ENCODE results near the gene FRAT1. TPM values are rescaled to one million over a fixed set of nuclear protein-coding genes. Genes with fewer than 3 reads are reported as not detected.

FRAT1 gene
- polyA plus RNA-seq, 2 of the 4 experiments (the other 2 are of a cell fraction): 1.5 to 2.3 TPM

DNA sequence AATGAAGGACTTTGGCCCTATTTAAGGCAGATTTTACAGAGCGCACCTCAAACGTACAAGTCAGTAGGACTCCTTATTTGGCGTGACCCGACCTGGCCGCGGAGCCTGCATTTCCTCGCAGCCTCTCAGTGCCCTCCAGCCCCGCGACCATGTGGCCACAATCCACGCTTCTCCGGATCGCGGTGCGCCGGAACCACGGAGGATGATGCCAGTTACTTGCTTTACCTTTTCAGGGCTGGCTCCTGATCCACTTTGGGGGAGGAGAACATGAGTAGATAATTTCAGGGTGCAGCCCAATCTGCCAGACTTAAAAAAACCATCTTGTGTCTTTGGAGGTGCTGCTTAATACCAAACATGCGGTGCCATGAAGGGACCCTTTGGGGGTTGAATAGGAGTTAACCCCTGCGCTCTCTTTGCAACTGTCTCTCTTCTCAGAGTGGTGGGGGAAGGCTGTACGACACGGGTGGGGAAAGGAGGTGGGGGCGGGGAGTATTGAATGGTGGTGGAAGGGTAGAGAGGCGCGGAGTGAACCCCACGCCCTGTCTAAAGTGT is 1.5 kb downstream of the FRAT1 start:
- Histone ChIP-seq H3K27ac (peak overlapping the region in 1 of 2 experiments; percentile 99; a peak in 1 of 6 replicates), H3K4me1 (peaks cover 5% of the 10 kb centered on the region; the same call in 2 of the 3 replicates), H3K4me2 (peak overlapping the region; percentile 80), H3K9me3 (no peaks in the 10 kb centered on the region), H3K4me3 (peak overlapping the region; percentile 58; the same call in 2 of the 3 replicates)
- 88% methylated on average over 24 of the region's 24 CpGs for whole genome bisulfite sequencing (ENCODE audit: missing lambda C conversion rate)
- CTCF ChIA-PET: interaction anchor here (0.9 to 2.3 kb wide), 5 partner anchors 13 to 42 kb away, joined by 3 to 10 read pairs (median 6); partner anchors contain the start of genes ARHGAP19 and FRAT2
- ATAC-seq (no peak), FAIRE-seq (no peak), DNase-seq (ENCODE audit: low read depth in 1 of 2, low spot score in 1 of 2) (no peak)
- no peak for TF ChIP-seq RAD21 (conservative IDR thresholded peaks at IDR 0.05 in 1 of 2, IDR thresholded peaks at IDR 0.05 in 1 of 2)
- TF ChIP-seq, protein P1, sequence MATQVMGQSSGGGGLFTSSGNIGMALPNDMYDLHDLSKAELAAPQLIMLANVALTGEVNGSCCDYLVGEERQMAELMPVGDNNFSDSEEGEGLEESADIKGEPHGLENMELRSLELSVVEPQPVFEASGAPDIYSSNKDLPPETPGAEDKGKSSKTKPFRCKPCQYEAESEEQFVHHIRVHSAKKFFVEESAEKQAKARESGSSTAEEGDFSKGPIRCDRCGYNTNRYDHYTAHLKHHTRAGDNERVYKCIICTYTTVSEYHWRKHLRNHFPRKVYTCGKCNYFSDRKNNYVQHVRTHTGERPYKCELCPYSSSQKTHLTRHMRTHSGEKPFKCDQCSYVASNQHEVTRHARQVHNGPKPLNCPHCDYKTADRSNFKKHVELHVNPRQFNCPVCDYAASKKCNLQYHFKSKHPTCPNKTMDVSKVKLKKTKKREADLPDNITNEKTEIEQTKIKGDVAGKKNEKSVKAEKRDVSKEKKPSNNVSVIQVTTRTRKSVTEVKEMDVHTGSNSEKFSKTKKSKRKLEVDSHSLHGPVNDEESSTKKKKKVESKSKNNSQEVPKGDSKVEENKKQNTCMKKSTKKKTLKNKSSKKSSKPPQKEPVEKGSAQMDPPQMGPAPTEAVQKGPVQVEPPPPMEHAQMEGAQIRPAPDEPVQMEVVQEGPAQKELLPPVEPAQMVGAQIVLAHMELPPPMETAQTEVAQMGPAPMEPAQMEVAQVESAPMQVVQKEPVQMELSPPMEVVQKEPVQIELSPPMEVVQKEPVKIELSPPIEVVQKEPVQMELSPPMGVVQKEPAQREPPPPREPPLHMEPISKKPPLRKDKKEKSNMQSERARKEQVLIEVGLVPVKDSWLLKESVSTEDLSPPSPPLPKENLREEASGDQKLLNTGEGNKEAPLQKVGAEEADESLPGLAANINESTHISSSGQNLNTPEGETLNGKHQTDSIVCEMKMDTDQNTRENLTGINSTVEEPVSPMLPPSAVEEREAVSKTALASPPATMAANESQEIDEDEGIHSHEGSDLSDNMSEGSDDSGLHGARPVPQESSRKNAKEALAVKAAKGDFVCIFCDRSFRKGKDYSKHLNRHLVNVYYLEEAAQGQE (IDR thresholded peaks at IDR 0.05): no peak
- TF ChIP-seq ESRRA (IDR thresholded peaks at IDR 0.05; ENCODE audit: borderline replicate concordance, low read length): no peak
- no peak for TF ChIP-seq CHD4 (IDR thresholded peaks at IDR 0.05; ENCODE audit: borderline replicate concordance)
- TF ChIP-seq HOXB13 (CRISPR knock-in tag; IDR thresholded peaks at IDR 0.05; ENCODE audit: low read depth): no peak
- TF ChIP-seq BHLHE40 (IDR thresholded peaks at IDR 0.05; ENCODE audit: low read depth, low read length): no peak
- no peak for TF ChIP-seq TFCP2L1 (CRISPR knock-in tag; IDR thresholded peaks at IDR 0.05)
- TF ChIP-seq, protein P2, sequence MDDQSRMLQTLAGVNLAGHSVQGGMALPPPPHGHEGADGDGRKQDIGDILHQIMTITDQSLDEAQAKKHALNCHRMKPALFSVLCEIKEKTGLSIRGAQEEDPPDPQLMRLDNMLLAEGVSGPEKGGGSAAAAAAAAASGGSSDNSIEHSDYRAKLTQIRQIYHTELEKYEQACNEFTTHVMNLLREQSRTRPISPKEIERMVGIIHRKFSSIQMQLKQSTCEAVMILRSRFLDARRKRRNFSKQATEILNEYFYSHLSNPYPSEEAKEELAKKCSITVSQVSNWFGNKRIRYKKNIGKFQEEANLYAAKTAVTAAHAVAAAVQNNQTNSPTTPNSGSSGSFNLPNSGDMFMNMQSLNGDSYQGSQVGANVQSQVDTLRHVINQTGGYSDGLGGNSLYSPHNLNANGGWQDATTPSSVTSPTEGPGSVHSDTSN (IDR thresholded peaks at IDR 0.05): no peak
- no peak for TF ChIP-seq ZNF302 (CRISPR knock-in tag; IDR thresholded peaks at IDR 0.05)
- TF ChIP-seq TP53 (CRISPR knock-in tag; IDR thresholded peaks at IDR 0.05): no peak
- TF ChIP-seq, protein P3, sequence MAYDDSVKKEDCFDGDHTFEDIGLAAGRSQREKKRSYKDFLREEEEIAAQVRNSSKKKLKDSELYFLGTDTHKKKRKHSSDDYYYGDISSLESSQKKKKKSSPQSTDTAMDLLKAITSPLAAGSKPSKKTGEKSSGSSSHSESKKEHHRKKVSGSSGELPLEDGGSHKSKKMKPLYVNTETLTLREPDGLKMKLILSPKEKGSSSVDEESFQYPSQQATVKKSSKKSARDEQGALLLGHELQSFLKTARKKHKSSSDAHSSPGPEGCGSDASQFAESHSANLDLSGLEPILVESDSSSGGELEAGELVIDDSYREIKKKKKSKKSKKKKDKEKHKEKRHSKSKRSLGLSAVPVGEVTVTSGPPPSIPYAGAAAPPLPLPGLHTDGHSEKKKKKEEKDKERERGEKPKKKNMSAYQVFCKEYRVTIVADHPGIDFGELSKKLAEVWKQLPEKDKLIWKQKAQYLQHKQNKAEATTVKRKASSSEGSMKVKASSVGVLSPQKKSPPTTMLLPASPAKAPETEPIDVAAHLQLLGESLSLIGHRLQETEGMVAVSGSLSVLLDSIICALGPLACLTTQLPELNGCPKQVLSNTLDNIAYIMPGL (CRISPR knock-in tag; IDR thresholded peaks at IDR 0.05; ENCODE audit: borderline replicate concordance): no peak
- TF ChIP-seq RARB (CRISPR knock-in tag; IDR thresholded peaks at IDR 0.05): no peak
- TF ChIP-seq CHD2 (IDR thresholded peaks at IDR 0.05; ENCODE audit: low read length, partially characterized antibody): no peak
- no peak for TF ChIP-seq FOSB (CRISPR knock-in tag; IDR thresholded peaks at IDR 0.05)
- no peak for TF ChIP-seq MAZ (IDR thresholded peaks at IDR 0.05; ENCODE audit: borderline replicate concordance, low read depth, low read length)
- TF ChIP-seq, protein P4, sequence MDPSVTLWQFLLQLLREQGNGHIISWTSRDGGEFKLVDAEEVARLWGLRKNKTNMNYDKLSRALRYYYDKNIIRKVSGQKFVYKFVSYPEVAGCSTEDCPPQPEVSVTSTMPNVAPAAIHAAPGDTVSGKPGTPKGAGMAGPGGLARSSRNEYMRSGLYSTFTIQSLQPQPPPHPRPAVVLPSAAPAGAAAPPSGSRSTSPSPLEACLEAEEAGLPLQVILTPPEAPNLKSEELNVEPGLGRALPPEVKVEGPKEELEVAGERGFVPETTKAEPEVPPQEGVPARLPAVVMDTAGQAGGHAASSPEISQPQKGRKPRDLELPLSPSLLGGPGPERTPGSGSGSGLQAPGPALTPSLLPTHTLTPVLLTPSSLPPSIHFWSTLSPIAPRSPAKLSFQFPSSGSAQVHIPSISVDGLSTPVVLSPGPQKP (IDR thresholded peaks at IDR 0.05; ENCODE audit: low read depth, low read length): no peak
- TF ChIP-seq, protein P5, sequence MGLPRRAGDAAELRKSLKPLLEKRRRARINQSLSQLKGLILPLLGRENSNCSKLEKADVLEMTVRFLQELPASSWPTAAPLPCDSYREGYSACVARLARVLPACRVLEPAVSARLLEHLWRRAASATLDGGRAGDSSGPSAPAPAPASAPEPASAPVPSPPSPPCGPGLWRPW (IDR thresholded peaks at IDR 0.05): no peak
- POLR2A ChIA-PET: interaction anchor here (1.9 to 2.4 kb wide), 2 partner anchors 8 to 81 kb away, joined by 7 to 15 read pairs; partner anchors contain the start of gene RRP12

Data from A549 (cell line).